Stimulated activated CD8-positive, alpha-beta memory T cell treated with anti-CD3 and anti-CD28 coated beads, Interleukin-4, amount 100 ng/mL, for 1 hour (primary cell): ENCODE data around the gene CPSF6.
"Not testable (repeated sequence)": the region's sequence is repeated elsewhere in the genome, so short reads cannot be mapped to it uniquely, and the experiment has no call there.

Experiments
- DNase-seq, 2 donors: peaks; one replicate each; pipeline ENCODE4 v3.0.0-alpha.2; 2020; ENCODE audit warnings: low read depth in 2 of 2, low spot score in 1 of 2

The CPSF6 gene

GRCh38 chr12:69239352-69239921 lies at the start of gene CPSF6:
CPSF6 (plus strand) TSS chr12:69239569; CDS start chr12:69239647, 78 bp downstream.
- DNase-seq = peak; percentile 89 to 96

GRCh38 chr12:69196302-69197288 lies 42.8 kb upstream of the CPSF6 start:
- no peak for DNase-seq

GRCh38 chr12:69199976-69200375 lies 39.4 kb upstream of the CPSF6 start:
- not testable (repeated sequence) for DNase-seq

GRCh38 chr12:69204191-69204590 lies 35.2 kb upstream of the CPSF6 start:
- no peak for DNase-seq

GRCh38 chr12:69210661-69211060 lies 28.7 kb upstream of the CPSF6 start:
- DNase-seq = no peak

- DNase-seq = no peak
Observed at GRCh38 chr12:69211160-69211559, 28.2 kb upstream of the CPSF6 start.

GRCh38 chr12:69214169-69214568 lies 25.2 kb upstream of the CPSF6 start:
- DNase-seq = no peak

GRCh38 chr12:69225251-69225910 lies 14.0 kb upstream of the CPSF6 start:
- no peak for DNase-seq

- DNase-seq = no peak
Observed at GRCh38 chr12:69231479-69231878, 7.9 kb upstream of the CPSF6 start.

- no peak for DNase-seq
Observed at GRCh38 chr12:69238589-69239351, 599 bp upstream of the CPSF6 start.

- DNase-seq = peak; percentile 12 to 14
Observed at GRCh38 chr12:69239922-69240630, 707 bp downstream of the CPSF6 start.

- no peak for DNase-seq
Observed at GRCh38 chr12:69240631-69240995, 1.2 kb downstream of the CPSF6 start.

- no peak for DNase-seq
Observed at GRCh38 chr12:69241438-69242092, 2.2 kb downstream of the CPSF6 start.

GRCh38 chr12:69243099-69244084 lies 4.0 kb downstream of the CPSF6 start:
- no peak for DNase-seq

GRCh38 chr12:69247268-69248018 lies 8.1 kb downstream of the CPSF6 start:
- DNase-seq = no peak

GRCh38 chr12:69252033-69252432 lies 12.7 kb downstream of the CPSF6 start:
- DNase-seq = no peak

- no peak for DNase-seq
Observed at GRCh38 chr12:69254046-69254445, 14.7 kb downstream of the CPSF6 start.

- DNase-seq = no peak
Observed at GRCh38 chr12:69254862-69255261, 15.5 kb downstream of the CPSF6 start.
